Pulmonary artery endothelial cell (primary cell): ENCODE data around the gene DOC2B. TPM values are rescaled to one million over a fixed set of nuclear protein-coding genes. Genes with fewer than 3 reads are reported as not detected.
"Not testable (repeated sequence)": the region's sequence is repeated elsewhere in the genome, so short reads cannot be mapped to it uniquely, and the experiment has no call there.

Experiments
- DNase-seq: peaks from one replicate; pipeline ENCODE4 v3.0.0-alpha.2; 2011; ENCODE audit warnings: low read depth, low spot score
- total RNA-seq: library from RNA; depleted of rRNA; stranded (reverse); fragments of >200 nt; gene quantifications from 2 replicates; pipeline ENCODE4 v1.2.3, GENCODE V29; 2014

Gene DOC2B
- total RNA-seq, 1 donor from 2014 or later = 0.07 TPM

DNA sequence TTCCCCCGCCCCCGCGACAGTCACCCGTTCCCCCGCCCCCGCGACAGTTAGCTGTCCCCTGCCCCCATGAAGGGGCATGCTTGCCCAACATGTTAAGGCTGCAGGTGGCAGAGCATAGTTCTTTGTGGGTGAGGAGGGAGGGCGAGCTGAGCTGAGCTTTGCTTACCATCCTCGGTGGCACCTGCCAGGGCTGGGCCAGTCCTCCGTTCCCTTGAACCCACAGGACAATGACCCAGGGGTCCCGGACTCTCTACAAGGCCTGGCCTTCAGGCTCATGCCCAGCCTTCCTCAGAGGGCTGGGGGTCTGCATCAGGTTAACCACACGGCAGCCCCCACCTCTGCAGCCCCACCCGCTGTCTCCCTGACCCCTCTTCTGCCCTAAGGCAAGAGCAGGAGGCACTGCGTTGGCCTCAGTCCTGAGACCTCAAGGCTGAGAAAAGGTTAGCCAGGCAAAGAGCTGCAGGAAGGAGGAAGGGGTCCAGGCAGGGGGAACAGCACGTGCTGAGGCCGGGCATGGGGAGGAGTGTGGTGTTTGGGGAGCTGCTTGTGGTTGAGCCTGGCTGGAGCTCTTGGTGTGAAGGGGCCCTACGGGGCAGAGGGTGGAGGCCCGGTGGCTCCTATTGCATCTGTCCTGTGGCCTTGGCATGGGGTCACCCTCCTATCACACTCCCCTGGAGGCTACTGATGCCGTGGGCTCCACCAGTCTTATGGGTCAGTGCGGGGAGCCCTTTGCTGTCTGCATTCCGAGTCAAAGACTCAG lies 11.4 kb upstream of the DOC2B start:
- DNase-seq = no peak

GRCh38 chr17:189444-189843 lies 8.0 kb upstream of the DOC2B start:
- no peak for DNase-seq

- no peak for DNase-seq
Measured at GRCh38 chr17:187130-187529, 5.7 kb upstream of the DOC2B start.

- DNase-seq = no peak
Measured at GRCh38 chr17:185445-186138, 4.1 kb upstream of the DOC2B start.

DNA sequence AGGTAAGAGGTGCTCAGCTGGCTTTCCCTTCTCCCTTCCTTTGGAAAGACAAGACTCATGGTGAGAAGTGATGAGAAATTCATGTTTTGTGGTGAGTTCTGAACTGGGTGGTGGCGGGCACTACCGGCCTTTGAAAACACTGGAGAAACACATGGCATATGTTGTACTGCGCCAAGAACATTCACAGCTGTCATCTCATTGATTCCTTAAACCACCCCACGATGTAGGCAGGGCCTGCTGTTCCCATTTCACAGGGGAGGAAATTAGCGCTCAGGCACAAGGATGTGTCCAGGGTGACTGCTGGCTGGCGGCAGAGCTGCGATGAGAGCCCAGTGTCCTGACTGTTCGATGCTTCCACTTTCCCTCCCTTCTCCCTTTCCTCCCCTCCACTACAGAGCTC lies 1.6 kb upstream of the DOC2B start:
- no peak for DNase-seq

DNA sequence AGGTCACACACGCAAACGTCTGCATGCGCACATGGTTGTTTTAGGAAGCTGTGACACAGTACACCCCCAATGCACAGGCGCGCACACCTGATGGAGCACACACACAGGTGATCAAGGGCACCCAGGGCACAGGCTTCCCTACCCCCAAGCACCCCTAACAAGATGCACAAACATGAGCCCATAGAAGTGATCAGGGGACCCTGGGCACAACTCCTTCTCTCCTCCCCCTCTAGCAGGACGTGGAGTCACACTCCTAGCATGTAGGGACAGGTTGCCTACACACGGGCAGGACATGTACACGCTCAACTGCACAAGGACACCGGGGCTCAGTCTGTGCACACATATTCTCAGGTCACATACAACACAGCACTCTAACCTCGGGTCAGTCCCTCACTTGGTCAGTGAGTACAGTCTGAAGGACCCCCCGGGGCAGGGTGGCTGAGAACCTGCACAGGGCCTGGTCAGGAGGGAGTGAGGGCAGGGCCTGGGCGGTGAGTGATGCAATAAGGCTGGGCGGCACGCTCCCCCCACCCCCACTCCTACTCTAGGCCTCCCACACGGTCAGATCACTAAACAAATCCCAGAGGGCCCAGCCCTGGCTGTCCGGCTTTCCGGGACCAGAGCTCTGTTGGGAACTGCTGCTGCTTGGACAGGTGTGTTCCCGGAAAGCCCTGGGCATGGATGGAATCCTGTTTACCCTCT lies 751 bp upstream of the DOC2B start:
- DNase-seq = no peak

- DNase-seq = no peak
Measured at GRCh38 chr17:180381-181244, 837 bp downstream of the DOC2B start.

DNA sequence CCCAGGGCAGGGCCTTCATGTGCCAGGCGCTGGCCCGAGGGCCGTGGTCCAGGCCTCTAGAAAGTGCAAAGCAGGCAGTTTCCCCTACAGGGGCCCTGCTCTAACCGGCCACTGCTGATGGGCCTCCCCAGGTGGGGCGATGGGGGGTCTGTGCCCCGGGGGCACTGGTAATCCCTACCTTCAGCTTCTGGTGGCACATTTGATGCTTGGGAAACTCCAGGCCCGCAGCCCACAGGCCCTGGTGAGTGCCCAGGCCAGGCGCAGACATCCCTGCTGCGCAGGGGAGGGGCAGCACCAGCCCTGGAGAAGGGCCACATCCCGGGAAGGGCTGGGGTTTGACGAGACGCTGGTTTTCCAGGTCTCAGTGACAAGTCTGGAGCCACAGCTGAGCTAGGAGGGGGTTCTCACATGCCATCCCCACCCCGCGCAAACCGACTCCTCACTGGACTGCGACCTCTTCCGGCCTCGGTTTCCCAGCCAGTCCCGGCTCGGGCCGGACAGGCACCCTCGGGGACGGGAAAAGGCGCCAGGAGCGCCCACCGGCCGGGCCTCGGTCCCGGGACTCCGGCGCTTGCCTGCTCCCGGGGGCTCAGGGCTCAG lies 1.6 kb downstream of the DOC2B start:
- no peak for DNase-seq

- no peak for DNase-seq
Measured at GRCh38 chr17:179066-179432, 2.4 kb downstream of the DOC2B start.

- no peak for DNase-seq
Measured at GRCh38 chr17:178292-179065, 3.0 kb downstream of the DOC2B start.

DNA sequence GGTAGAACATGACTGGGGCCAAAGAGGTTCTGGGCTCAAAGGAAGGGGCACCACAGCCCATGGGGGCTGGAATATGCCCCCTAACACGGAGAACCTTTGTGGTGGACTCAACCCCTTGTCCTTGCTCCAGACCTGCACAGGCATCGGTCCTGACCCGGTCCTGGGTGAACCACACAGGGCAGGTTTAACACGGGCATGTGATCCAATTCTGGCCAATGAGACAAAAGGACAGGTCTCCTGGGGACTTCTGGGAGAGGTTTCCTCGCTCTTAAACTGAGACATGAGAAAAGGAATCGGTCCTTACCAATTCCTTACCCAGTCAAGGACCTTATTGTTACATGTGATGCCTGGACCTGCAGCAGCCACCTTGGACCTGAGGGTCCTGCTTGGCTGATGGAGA lies 3.7 kb downstream of the DOC2B start:
- DNase-seq = no peak

DNA sequence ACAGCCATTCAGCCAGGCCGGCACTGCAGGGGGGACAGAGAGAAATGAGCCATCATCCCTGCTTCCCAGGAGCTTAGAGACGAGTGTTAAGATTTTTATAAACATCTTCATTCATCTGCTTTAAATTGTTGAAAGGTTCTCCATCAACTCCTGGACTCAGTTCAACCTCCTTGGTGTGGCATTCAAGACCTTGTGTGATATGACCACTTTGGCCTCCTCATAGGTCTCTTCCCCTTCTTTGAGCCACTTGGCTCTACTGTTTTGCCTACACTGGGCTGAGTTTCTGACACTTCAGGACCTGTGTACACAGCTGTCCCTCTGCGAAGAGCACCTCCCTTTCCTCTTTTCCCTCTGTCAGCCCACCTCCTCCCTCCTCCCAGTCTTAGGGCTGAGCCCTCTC lies 4.3 kb downstream of the DOC2B start:
- no peak for DNase-seq

- no peak for DNase-seq
Measured at GRCh38 chr17:173166-173911, 8.1 kb downstream of the DOC2B start.

DNA sequence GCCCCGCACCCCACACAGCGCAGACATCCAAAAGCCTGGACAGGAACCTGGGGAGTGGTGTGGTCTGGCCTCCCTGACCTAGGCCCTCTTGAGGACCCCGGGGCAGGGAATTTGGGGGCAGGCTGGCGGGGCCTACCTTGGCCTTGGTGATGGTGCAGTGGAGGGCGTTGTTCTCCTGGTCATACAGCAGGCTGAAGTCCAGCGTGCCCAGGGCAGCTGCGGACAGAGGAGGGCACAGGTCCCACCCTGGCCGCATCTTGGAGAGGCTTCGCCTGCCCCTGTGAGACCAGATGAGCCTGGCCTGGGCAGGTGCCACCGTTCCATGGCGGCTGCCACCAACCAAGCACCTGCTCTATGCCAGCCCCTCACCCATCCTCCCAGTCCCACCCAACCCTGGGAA lies 9.0 kb downstream of the DOC2B start:
- DNase-seq = no peak

DNA sequence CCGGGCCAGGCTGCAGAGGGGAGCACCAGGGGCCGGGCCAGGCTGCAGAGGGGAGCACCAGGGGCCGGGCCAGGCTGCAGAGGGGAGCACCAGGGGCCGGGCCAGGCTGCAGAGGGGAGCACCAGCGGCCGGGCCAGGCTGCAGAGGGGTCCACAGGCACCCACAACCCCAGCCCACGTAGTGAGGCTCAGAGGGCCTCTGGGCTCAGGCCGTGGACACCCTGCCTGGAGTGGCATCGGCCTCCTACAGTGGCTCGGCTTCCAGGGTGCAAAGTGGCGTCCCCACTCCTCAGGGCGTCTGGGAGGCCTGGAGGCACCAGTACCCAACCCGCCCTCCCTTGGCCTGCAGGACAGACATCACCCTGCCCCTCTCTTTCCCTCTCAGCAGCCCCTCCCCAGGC lies 9.6 kb downstream of the DOC2B start:
- DNase-seq = no peak

- DNase-seq = no peak
Measured at GRCh38 chr17:170130-170670, 11.2 kb downstream of the DOC2B start.

- not testable (repeated sequence) for DNase-seq
Measured at GRCh38 chr17:168614-169013, 12.8 kb downstream of the DOC2B start.

GRCh38 chr17:165939-166338 lies 15.5 kb downstream of the DOC2B start:
- no peak for DNase-seq
